Kidney epithelial cell (primary cell): ENCODE measurements around the gene ARHGEF40. TPM values are rescaled to one million over a fixed set of nuclear protein-coding genes. Genes with fewer than 3 reads are reported as not detected.

Experiments used
- DNase-seq: peaks from one replicate; pipeline ENCODE4 v3.0.0-alpha.2; 2010; ENCODE audit warnings: low read depth
- H3K27me3 ChIP-seq: 2 replicates; pipeline ENCODE4 v1.6.0; 2011; ENCODE audit warnings: low read length; ENCODE audit not compliant: control insufficient read depth, insufficient read depth
- H3K36me3 ChIP-seq: 2 replicates; pipeline ENCODE4 v1.5.1; 2011; ENCODE audit warnings: low read length; ENCODE audit not compliant: control insufficient read depth, insufficient read depth
- H3K4me3 ChIP-seq: 2 replicates; pipeline ENCODE4 v1.5.1; 2011; ENCODE audit warnings: low read depth, mild to moderate bottlenecking, control low read depth, low read length
- CTCF ChIP-seq: IDR thresholded peaks from 2 replicates; pipeline ENCODE4 v1.5.1; 2011; ENCODE audit warnings: mild to moderate bottlenecking, moderate library complexity, low read length, control low read depth, inconsistent platforms; ENCODE audit not compliant: insufficient read depth, poor library complexity, severe bottlenecking
- total RNA-seq: library from RNA; depleted of rRNA; stranded (reverse); fragments of >200 nt; gene quantifications from 2 replicates; pipeline ENCODE4 v1.2.3, GENCODE V29; 2015

The ARHGEF40 gene
- total RNA-seq, 1 donor from 2014 or later = 59.7 TPM

- peaks cover 2% of the 10 kb centered on the region for H3K36me3 ChIP-seq
- no peak for DNase-seq
Measured at GRCh38 chr14:21084998-21085853, 15.1 kb downstream of the ARHGEF40 start.

GRCh38 chr14:21086908-21087293 is 16.8 kb downstream of the ARHGEF40 start:
- TF ChIP-seq CTCF = no peak
- Histone ChIP-seq H3K36me3 (peaks cover 1% of the 10 kb centered on the region), H3K27me3 (no peaks in the 10 kb centered on the region), H3K4me3 (no peak overlapping the region)
- DNase-seq = no peak

More at GRCh38 chr14:21084998-21085853, 15.1 kb downstream of the ARHGEF40 start:
- H3K4me3 ChIP-seq = no peak overlapping the region
- no peaks in the 10 kb centered on the region for H3K27me3 ChIP-seq
- TF ChIP-seq CTCF = no peak

GRCh38 chr14:21087294-21088091 is 17.4 kb downstream of the ARHGEF40 start:
- H3K4me3 ChIP-seq = no peak overlapping the region
- H3K27me3 ChIP-seq = no peaks in the 10 kb centered on the region
- no peak for TF ChIP-seq CTCF
- DNase-seq = no peak
- H3K36me3 ChIP-seq = peaks cover 1% of the 10 kb centered on the region

GRCh38 chr14:21088687-21089086 is 18.6 kb downstream of the ARHGEF40 start:
- no peaks in the 10 kb centered on the region for H3K27me3 ChIP-seq
- TF ChIP-seq CTCF = no peak
- no peak for DNase-seq
- H3K36me3 ChIP-seq = no peaks in the 10 kb centered on the region
- no peak overlapping the region for H3K4me3 ChIP-seq

GRCh38 chr14:21089271-21089670 is 19.2 kb downstream of the ARHGEF40 start:
- Histone ChIP-seq H3K27me3 (no peaks in the 10 kb centered on the region), H3K36me3 (no peaks in the 10 kb centered on the region), H3K4me3 (no peak overlapping the region)
- TF ChIP-seq CTCF = no peak
- DNase-seq = no peak
